Thyroid gland (tissue), 4 donors: ENCODE data around the gene CITED4. TPM values are rescaled to one million over a fixed set of nuclear protein-coding genes. Genes with fewer than 3 reads are reported as not detected.

ENCODE experiments used
- total RNA-seq, 4 donors: library from RNA; depleted of rRNA; stranded (reverse); fragments of >200 nt; gene quantifications; one replicate each; pipeline ENCODE4 v1.2.3, GENCODE V29; 2016

CITED4 gene
- total RNA-seq, 4 donors from 2014 or later = 8.8 to 28.1 (median 20.3) TPM

Other genes with a start within 250 kb of the CITED4 start
- gene RIMS3, start 196.7 kb downstream of the CITED4 start, total RNA-seq = 1 to 10 TPM; 2.1 to 4.4 (median 3.5) TPM
- 100 to 1,000 TPM in 1 of 4 donors, 10 to 100 TPM in 3; 70.5 to 175 (median 96.7) TPM for gene NFYC, start 170.7 kb downstream of the CITED4 start, total RNA-seq
- 1 to 10 TPM in 1 of 4 donors, under 1 TPM in 3; 0.11 to 1.1 (median 0.40) TPM for gene KCNQ4, start 78.6 kb downstream of the CITED4 start, total RNA-seq
- 10 to 100 TPM; 10.1 to 20.3 (median 11.8) TPM for gene CTPS1, start 117.3 kb upstream of the CITED4 start, total RNA-seq
- 1 to 10 TPM in 2 of 4 donors, under 1 TPM in 2; 0.44 to 1.7 (median 0.92) TPM for gene SLFNL1, start 159.4 kb upstream of the CITED4 start, total RNA-seq